Transverse colon (tissue), 4 donors: Measurements from ENCODE around the gene CMTM6. TPM values are rescaled to one million over a fixed set of nuclear protein-coding genes. Genes with fewer than 3 reads are reported as not detected.

Source experiments
- DNase-seq: peaks from one replicate; pipeline ENCODE4 v3.0.0-alpha.2; 2019
- H3K27ac ChIP-seq, 4 donors: fragments of 200-600 bp; sonication (generic); 2 replicates each; pipeline ENCODE4 v1.5.1; 2016 to 2018; ENCODE audit warnings: inconsistent platforms in 4 of 4
- H3K27me3 ChIP-seq: fragments of 200-600 bp; sonication (generic); 2 replicates; pipeline ENCODE4 v1.5.1; 2017; ENCODE audit warnings: inconsistent platforms
- H3K36me3 ChIP-seq, 4 donors: fragments of 200-600 bp; sonication (generic); 2 replicates each; pipeline ENCODE4 v1.5.1; 2017 to 2019; ENCODE audit warnings: inconsistent platforms in 4 of 4
- H3K4me1 ChIP-seq, 4 donors: fragments of 200-600 bp; sonication (generic); 2 replicates each; pipeline ENCODE4 v1.5.1; 2017 to 2020; ENCODE audit warnings: inconsistent platforms in 4 of 4
- H3K4me3 ChIP-seq, 4 donors: fragments of 200-600 bp; sonication (generic); 1 replicate in 1 of 4; 2 replicates in 3 of 4; pipeline versions ENCODE4 v1.5.1 to v1.6.1; 2017 to 2019; ENCODE audit warnings: inconsistent platforms in 4 of 4
- H3K9me3 ChIP-seq, 2 donors: fragments of 200-600 bp; sonication (generic); 2 replicates each; pipeline ENCODE4 v1.5.1; 2017 to 2019; ENCODE audit warnings: inconsistent platforms in 2 of 2
- CTCF ChIP-seq, 5 experiments: fragments of 200-600 bp in 3 of 5; fragments of 450-650 bp in 2 of 5; sonication (generic) in 3 of 5; IDR thresholded peaks; 1 replicate in 2 of 5; 2 replicates in 3 of 5; pipeline ENCODE4 v1.5.1; 2016 to 2017; ENCODE audit warnings: antibody characterized with exemption in 5 of 5, inconsistent platforms in 3 of 5, mild to moderate bottlenecking in 2 of 5, moderate library complexity in 1 of 5
- EP300 ChIP-seq: sonication (generic); formaldehyde crosslinking; IDR thresholded peaks from one replicate; pipeline ENCODE4 v1.6.1; 2017; ENCODE audit warnings: antibody characterized with exemption, low read depth
- POLR2A ChIP-seq: fragments of 450-650 bp; IDR thresholded peaks from one replicate; pipeline ENCODE4 v1.6.1; 2016; ENCODE audit warnings: antibody characterized with exemption, mild to moderate bottlenecking, moderate library complexity
- POLR2AphosphoS5 ChIP-seq, 3 donors: sonication (generic); formaldehyde crosslinking; IDR thresholded peaks; one replicate each; pipeline ENCODE4 v1.6.1; 2016; ENCODE audit warnings: antibody characterized with exemption in 3 of 3
- WGBS, 2 donors: methylation state at CpG; one replicate each; pipeline ENCODE4 v1.1.5; 2018; ENCODE audit warnings: low coverage in 1 of 2; 5-methylcytosine and 5-hydroxymethylcytosine counted together
- in situ Hi-C, 4 donors: fragments of 200-750 bp; cut with MboI; loops; one replicate each; pipeline versions ENCODE4 v1.15.0 to v1.15.1; 2017; ENCODE audit warnings: low sequenced_read_pairs in 3 of 4, low pct_ligation_motif_present in 1 of 4, low pct_unique_long_range_greater_than_20kb in 1 of 4
- intact Hi-C: fragments of 100-400 bp; cut with DNase I; formaldehyde crosslinking; loops from one replicate; pipeline ENCODE4 v1.15.1; 2023; ENCODE audit warnings: low total_unique reads
- total RNA-seq, 4 donors: library from RNA; depleted of rRNA; stranded (reverse); fragments of >200 nt; gene quantifications; one replicate each; pipeline ENCODE4 v1.1.0, GENCODE V29; 2016

The CMTM6 gene
- total RNA-seq, 4 donors from 2014 or later = 13.8 to 68.9 (median 43.6) TPM

- Histone ChIP-seq H3K4me1 (no peaks in the 10 kb centered on the region), H3K27ac (no peak overlapping the region), H3K4me3 (no peak overlapping the region), H3K9me3 (no peaks in the 10 kb centered on the region), H3K36me3 (peaks cover 0 to 31% (median 11%) of the 10 kb centered on the region in 4 donors), H3K27me3 (no peaks in the 10 kb centered on the region)
- no peak for DNase-seq
- intact Hi-C loops (no loop called here), in situ Hi-C loops (no loop called here)
- no peak for TF ChIP-seq POLR2A
- WGBS, 2 donors = 77 to 87% methylated on average over 6 of the region's 6 CpGs
These were observed 18.2 kb downstream of the CMTM6 start for GRCh38 chr3:32484436-32484835.

GRCh38 chr3:32483772-32484171 lies 18.9 kb downstream of the CMTM6 start:
- no peaks in the 10 kb centered on the region for H3K9me3 ChIP-seq
- no peak overlapping the region for H3K4me3 ChIP-seq
- H3K4me1 ChIP-seq = no peaks in the 10 kb centered on the region
- H3K36me3 ChIP-seq = peaks cover 0 to 31% (median 11%) of the 10 kb centered on the region in 4 donors
- intact Hi-C loops = no loop called here
- no peak overlapping the region for H3K27ac ChIP-seq
- in situ Hi-C loops = no loop called here
- WGBS, 2 donors = 46 to 71% methylated on average over 1 of the region's 1 CpG
- H3K27me3 ChIP-seq = no peaks in the 10 kb centered on the region
- TF ChIP-seq POLR2AphosphoS5 (IDR thresholded peaks at IDR 0.05) (no peak), EP300 (no peak), POLR2A (no peak), CTCF (IDR thresholded peaks at IDR 0.05) (no peak)
- no peak for DNase-seq

GRCh38 chr3:32482693-32483092 lies 20.0 kb downstream of the CMTM6 start:
- in situ Hi-C loops = no loop called here
- H3K36me3 ChIP-seq = peaks cover 0 to 31% (median 7%) of the 10 kb centered on the region in 4 donors

GRCh38 chr3:32481791-32482631 lies 20.6 kb downstream of the CMTM6 start:
- H3K27me3 ChIP-seq = no peaks in the 10 kb centered on the region
- H3K4me3 ChIP-seq = no peak overlapping the region
- TF ChIP-seq CTCF (IDR thresholded peaks at IDR 0.05) (no peak), POLR2AphosphoS5 (IDR thresholded peaks at IDR 0.05) (no peak), EP300 (no peak), POLR2A (no peak)
- intact Hi-C loops (no loop called here), in situ Hi-C loops (no loop called here)
- peaks cover 0 to 24% (median 5%) of the 10 kb centered on the region in 4 donors for H3K36me3 ChIP-seq
- H3K9me3 ChIP-seq = no peaks in the 10 kb centered on the region
- DNase-seq = no peak
- 93 to 100% methylated on average over 3 of the region's 3 CpGs for WGBS, 2 donors
- H3K27ac ChIP-seq = no peak overlapping the region
- no peaks in the 10 kb centered on the region for H3K4me1 ChIP-seq

More at GRCh38 chr3:32482693-32483092, 20.0 kb downstream of the CMTM6 start:
- Histone ChIP-seq H3K4me1 (no peaks in the 10 kb centered on the region), H3K27me3 (no peaks in the 10 kb centered on the region), H3K27ac (no peak overlapping the region), H3K4me3 (no peak overlapping the region), H3K9me3 (no peaks in the 10 kb centered on the region)
- intact Hi-C loops = no loop called here
- TF ChIP-seq CTCF (IDR thresholded peaks at IDR 0.05) (no peak), EP300 (no peak), POLR2AphosphoS5 (IDR thresholded peaks at IDR 0.05) (no peak), POLR2A (no peak)
- DNase-seq = no peak
- WGBS, 2 donors = 83 to 86% methylated on average over 1 of the region's 1 CpG
